ENCODE data around the gene LRRN3.
A peak's percentile ranks its signal among the peaks of the same experiment; 100 is the strongest.

LRRN3 gene

GRCh38 chr7:111104710-111105109, 13.8 kb downstream of the LRRN3 start:
- no peak for FAIRE-seq
- no peak for DNase-seq (ENCODE audit: low spot score)

GRCh38 chr7:111105269-111105668, 14.3 kb downstream of the LRRN3 start:
- no peak for FAIRE-seq
- DNase-seq (ENCODE audit: low spot score) = no peak

GRCh38 chr7:111107579-111107978, 16.7 kb downstream of the LRRN3 start:
- DNase-seq (ENCODE audit: low spot score) (no peak), FAIRE-seq (no peak)

- FAIRE-seq = no peak
- no peak for DNase-seq (ENCODE audit: low spot score)
These were observed 17.1 kb downstream of the LRRN3 start for GRCh38 chr7:111108000-111108399.

GRCh38 chr7:111108496-111108895, 17.6 kb downstream of the LRRN3 start:
- FAIRE-seq = no peak
- DNase-seq (ENCODE audit: low spot score) = no peak

- no peak for DNase-seq (ENCODE audit: low spot score)
- FAIRE-seq = no peak
These were observed 21.5 kb downstream of the LRRN3 start for GRCh38 chr7:111112439-111112838.

GRCh38 chr7:111113263-111114017, 22.5 kb downstream of the LRRN3 start:
- DNase-seq (ENCODE audit: low spot score) (peak; percentile 25), FAIRE-seq (no peak)

GRCh38 chr7:111115966-111116365, 25.0 kb downstream of the LRRN3 start:
- no peak for DNase-seq (ENCODE audit: low spot score)
- no peak for FAIRE-seq

- FAIRE-seq (no peak), DNase-seq (ENCODE audit: low spot score) (peak; percentile 14)
These were observed 36.1 kb downstream of the LRRN3 start for GRCh38 chr7:111126987-111127386.

GRCh38 chr7:111129435-111129834, 38.5 kb downstream of the LRRN3 start:
- no peak for FAIRE-seq
- no peak for DNase-seq (ENCODE audit: low spot score)

- DNase-seq (ENCODE audit: low spot score) (no peak), FAIRE-seq (no peak)
These were observed 41.9 kb downstream of the LRRN3 start for GRCh38 chr7:111132833-111133232.

- DNase-seq (ENCODE audit: low spot score) = no peak
- no peak for FAIRE-seq
These were observed 46.6 kb downstream of the LRRN3 start for GRCh38 chr7:111137296-111138192.

GRCh38 chr7:111138193-111138569, 47.3 kb downstream of the LRRN3 start:
- no peak for FAIRE-seq
- no peak for DNase-seq (ENCODE audit: low spot score)

GRCh38 chr7:111138586-111138985, 47.7 kb downstream of the LRRN3 start:
- DNase-seq (ENCODE audit: low spot score) (no peak), FAIRE-seq (no peak)

GRCh38 chr7:111140091-111140865, 49.4 kb downstream of the LRRN3 start:
- DNase-seq (ENCODE audit: low spot score) (no peak), FAIRE-seq (no peak)

- FAIRE-seq (no peak), DNase-seq (ENCODE audit: low spot score) (no peak)
These were observed 54.5 kb downstream of the LRRN3 start for GRCh38 chr7:111145472-111145871.

GRCh38 chr7:111146136-111146535, 55.2 kb downstream of the LRRN3 start:
- FAIRE-seq = no peak
- no peak for DNase-seq (ENCODE audit: low spot score)

- DNase-seq (ENCODE audit: low spot score) (no peak), FAIRE-seq (no peak)
These were observed 57.0 kb downstream of the LRRN3 start for GRCh38 chr7:111147708-111148533.

- DNase-seq (ENCODE audit: low spot score) (no peak), FAIRE-seq (no peak)
These were observed 59.8 kb downstream of the LRRN3 start for GRCh38 chr7:111150709-111151108.

GRCh38 chr7:111159426-111159825, 68.5 kb downstream of the LRRN3 start:
- no peak for FAIRE-seq

GRCh38 chr7:111160297-111160696, 69.4 kb downstream of the LRRN3 start:
- FAIRE-seq (no peak), DNase-seq (ENCODE audit: low spot score) (no peak)

More at GRCh38 chr7:111159426-111159825, 68.5 kb downstream of the LRRN3 start:
- no peak for DNase-seq (ENCODE audit: low spot score)
